ENCODE results near the gene RNF227.
A peak's percentile ranks its signal among the peaks of the same experiment; 100 is the strongest.
"Not testable (repeated sequence)": the region's sequence is repeated elsewhere in the genome, so short reads cannot be mapped to it uniquely, and the experiment has no call there.

Gene RNF227

GRCh38 chr17:7887482-7888183 is 28.5 kb downstream of the RNF227 start:
- DNase-seq, result peak; percentile 79

- no peak for DNase-seq
Measured at GRCh38 chr17:7887038-7887481, 29.0 kb downstream of the RNF227 start.

GRCh38 chr17:7886227-7887037 is 29.7 kb downstream of the RNF227 start:
- peak; percentile 28 for DNase-seq

GRCh38 chr17:7885367-7886226 is 30.5 kb downstream of the RNF227 start:
- peak; percentile 60 for DNase-seq

- DNase-seq, result no peak
Measured at GRCh38 chr17:7884581-7885366, 31.3 kb downstream of the RNF227 start.

GRCh38 chr17:7883781-7884386 is 32.2 kb downstream of the RNF227 start:
- DNase-seq, result no peak

- no peak for DNase-seq
Measured at GRCh38 chr17:7882629-7883028, 33.5 kb downstream of the RNF227 start.

GRCh38 chr17:7882068-7882467 is 34.0 kb downstream of the RNF227 start:
- DNase-seq, result no peak

GRCh38 chr17:7881276-7882054 is 34.6 kb downstream of the RNF227 start:
- peak; percentile 21 for DNase-seq

GRCh38 chr17:7880076-7880868 is 35.8 kb downstream of the RNF227 start:
- DNase-seq, result peak; percentile 70

- no peak for DNase-seq
Measured at GRCh38 chr17:7878234-7878633, 37.9 kb downstream of the RNF227 start.

- no peak for DNase-seq
Measured at GRCh38 chr17:7875804-7876370, 40.2 kb downstream of the RNF227 start.

- DNase-seq, result peak; percentile 19
Measured at GRCh38 chr17:7873051-7873450, 43.0 kb downstream of the RNF227 start.

GRCh38 chr17:7867881-7868329 is 48.2 kb downstream of the RNF227 start:
- peak; percentile 40 for DNase-seq

GRCh38 chr17:7864995-7865650 is 51.0 kb downstream of the RNF227 start:
- DNase-seq, result no peak

- DNase-seq, result not testable (repeated sequence)
Measured at GRCh38 chr17:7864384-7864783, 51.7 kb downstream of the RNF227 start.
